ENCODE measurements around the gene GNG8. TPM values are rescaled to one million over a fixed set of nuclear protein-coding genes. Genes with fewer than 3 reads are reported as not detected.

The GNG8 gene
- total RNA-seq, 2 experiments from 2014 or later = 8.6 to 12.2 TPM

DNA sequence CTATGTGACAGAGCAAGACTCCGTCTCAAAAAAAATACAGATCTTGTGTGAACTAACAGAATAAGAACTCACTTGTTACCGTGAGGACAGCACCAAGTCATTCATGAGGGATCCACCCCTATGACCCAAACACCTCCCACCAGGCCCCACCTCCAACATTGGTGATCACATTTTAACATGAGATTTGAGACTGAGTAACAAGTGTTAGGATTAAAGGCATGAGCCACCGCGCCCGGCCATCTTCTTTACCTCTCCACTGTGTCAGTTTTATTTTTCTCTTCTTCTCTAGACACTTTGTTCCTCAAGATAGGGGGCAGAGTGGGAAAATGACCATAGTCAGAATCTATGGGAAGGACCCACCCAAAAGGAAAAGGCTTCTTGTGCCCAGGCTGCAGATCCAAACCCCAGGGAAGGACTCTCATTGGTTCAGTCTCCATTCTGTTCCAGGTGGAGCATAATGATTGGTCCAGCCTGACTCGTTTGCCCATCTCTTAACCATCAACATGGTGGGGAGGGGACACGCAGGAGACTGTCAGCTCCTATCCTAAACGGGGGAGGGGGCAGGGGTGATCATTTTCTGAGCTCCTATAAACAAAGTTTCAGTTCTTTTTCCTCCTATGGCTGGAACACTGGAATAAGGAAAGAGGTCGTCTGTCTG lies 36.2 kb downstream of the GNG8 start:
- POLR2A ChIA-PET = interaction anchor here (0.5 to 3.6 kb wide), 5 partner anchors 12 to 918 kb away, joined by 3 to 30 read pairs (median 6); partner anchors contain the start of gene DACT3
- CTCF ChIA-PET = interaction anchor here (0.6 to 5.1 kb wide), 5 partner anchors 13 to 71 kb away, joined by 3 to 36 read pairs (median 4); partner anchors contain the start of gene DACT3

DNA sequence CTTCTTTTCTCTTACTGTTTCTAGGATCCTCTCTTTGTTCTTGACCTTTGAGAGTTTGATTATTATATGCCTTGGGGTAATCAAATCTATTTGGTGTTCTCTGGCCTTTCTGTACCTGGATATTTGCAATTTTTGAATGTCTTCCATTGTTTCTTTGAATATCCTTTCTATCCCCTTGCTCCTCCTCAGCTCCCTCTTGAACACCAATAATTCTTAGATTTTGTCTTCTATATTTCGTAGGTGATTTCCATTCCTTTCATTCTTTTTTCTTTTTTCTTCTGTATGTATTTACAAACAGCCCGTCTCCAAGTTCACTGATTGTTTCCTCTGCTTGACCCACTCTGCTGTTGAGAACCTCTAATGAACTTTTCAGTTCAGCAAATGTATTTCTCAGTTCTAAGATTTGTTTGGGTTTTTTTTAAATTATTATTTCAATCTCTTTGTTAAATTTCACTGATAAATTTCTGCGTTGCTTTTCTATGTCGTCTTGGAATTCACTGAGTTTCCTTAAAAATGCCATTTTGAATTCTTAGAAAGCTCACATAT lies 37.6 kb downstream of the GNG8 start:
- POLR2A ChIA-PET = no interaction called here
- CTCF ChIA-PET = interaction anchor here (0.7 to 1.1 kb wide), 3 partner anchors 16 to 168 kb away, joined by 3 to 4 read pairs (median 4); no protein-coding TSS in a partner anchor

- ChIA-PET POLR2A (no interaction called here), CTCF (interaction anchor here (1.2 kb wide), 1 partner anchor 133 kb away, joined by 3 read pairs; no protein-coding TSS in a partner anchor)
Observed at GRCh38 chr19:46596008-46596407, 40.0 kb downstream of the GNG8 start.

- POLR2A ChIA-PET = no interaction called here
Observed at GRCh38 chr19:46591870-46592269, 44.1 kb downstream of the GNG8 start.

GRCh38 chr19:46591254-46591653 lies 44.7 kb downstream of the GNG8 start:
- ChIA-PET POLR2A (interaction anchor here (0.6 kb wide), 1 partner anchor 737 kb away, joined by 3 read pairs; no protein-coding TSS in a partner anchor), CTCF (no interaction called here)

More at GRCh38 chr19:46591870-46592269, 44.1 kb downstream of the GNG8 start:
- CTCF ChIA-PET = no interaction called here

- ChIA-PET POLR2A (no interaction called here), CTCF (no interaction called here)
Observed at GRCh38 chr19:46587861-46588260, 48.1 kb downstream of the GNG8 start.

DNA sequence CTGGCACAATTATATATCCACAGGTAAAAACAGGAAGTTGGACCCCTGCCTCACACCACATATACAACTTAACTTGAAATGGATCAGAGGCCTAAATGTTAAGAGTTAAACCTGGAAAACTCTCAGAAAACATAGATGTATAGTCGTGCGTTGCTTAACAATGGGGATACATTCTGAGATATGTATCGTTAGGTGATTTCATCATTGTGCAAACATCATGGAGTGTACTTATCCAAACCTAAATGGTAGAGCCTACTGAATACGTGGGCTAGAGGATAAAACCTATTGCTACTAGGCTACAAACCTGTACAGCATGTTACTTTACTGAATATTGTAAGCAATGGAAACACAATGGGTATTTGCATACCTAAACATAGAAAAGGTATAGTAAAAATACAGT lies 49.7 kb downstream of the GNG8 start:
- POLR2A ChIA-PET = no interaction called here
- CTCF ChIA-PET = no interaction called here

GRCh38 chr19:46585539-46585938 lies 50.5 kb downstream of the GNG8 start:
- ChIA-PET CTCF (no interaction called here), POLR2A (no interaction called here)

Other genes with a start within 250 kb of the GNG8 start
- not detected for gene CCDC8, start 222.6 kb downstream of the GNG8 start, total RNA-seq
- not detected for gene PNMA8C, start 207.3 kb downstream of the GNG8 start, total RNA-seq
- 1 to 10 TPM; 1.1 to 1.2 TPM for gene PNMA8A, start 164.6 kb downstream of the GNG8 start, total RNA-seq
- under 1 TPM in 1 of 2 experiments, not detected in 1; 0.08 TPM for gene PNMA8B, start 140.3 kb downstream of the GNG8 start, total RNA-seq
- gene CALM3, start 34.9 kb downstream of the GNG8 start, total RNA-seq = 100 to 1,000 TPM; 454 to 460 TPM
- 10 to 100 TPM; 24.2 to 24.8 TPM for gene PTGIR, start 11.1 kb downstream of the GNG8 start, total RNA-seq
- gene DACT3, start 25.0 kb upstream of the GNG8 start, total RNA-seq = 1 to 10 TPM; 1.8 to 2.0 TPM
- 10 to 100 TPM; 60.5 to 65.2 TPM for gene PRKD2, start 80.9 kb upstream of the GNG8 start, total RNA-seq
- gene FKRP, start 109.9 kb upstream of the GNG8 start, total RNA-seq = 10 to 100 TPM; 17.8 to 18.9 TPM
- 10 to 100 TPM; 66.1 to 69.6 TPM for gene STRN4, start 110.2 kb upstream of the GNG8 start, total RNA-seq
- 100 to 1,000 TPM; 438 to 447 TPM for gene SLC1A5, start 152.4 kb upstream of the GNG8 start, total RNA-seq
- gene AP2S1, start 214.6 kb upstream of the GNG8 start, total RNA-seq = 100 to 1,000 TPM; 117 TPM
- gene ARHGAP35, start 224.8 kb upstream of the GNG8 start, total RNA-seq = 10 to 100 TPM; 22.9 to 23.4 TPM